ENCODE results near the gene DLGAP4. TPM values are rescaled to one million over a fixed set of nuclear protein-coding genes. Genes with fewer than 3 reads are reported as not detected.

DLGAP4 gene
- total RNA-seq, 4 donors from 2014 or later: 33.5 to 159 (median 56.6) TPM

DNA sequence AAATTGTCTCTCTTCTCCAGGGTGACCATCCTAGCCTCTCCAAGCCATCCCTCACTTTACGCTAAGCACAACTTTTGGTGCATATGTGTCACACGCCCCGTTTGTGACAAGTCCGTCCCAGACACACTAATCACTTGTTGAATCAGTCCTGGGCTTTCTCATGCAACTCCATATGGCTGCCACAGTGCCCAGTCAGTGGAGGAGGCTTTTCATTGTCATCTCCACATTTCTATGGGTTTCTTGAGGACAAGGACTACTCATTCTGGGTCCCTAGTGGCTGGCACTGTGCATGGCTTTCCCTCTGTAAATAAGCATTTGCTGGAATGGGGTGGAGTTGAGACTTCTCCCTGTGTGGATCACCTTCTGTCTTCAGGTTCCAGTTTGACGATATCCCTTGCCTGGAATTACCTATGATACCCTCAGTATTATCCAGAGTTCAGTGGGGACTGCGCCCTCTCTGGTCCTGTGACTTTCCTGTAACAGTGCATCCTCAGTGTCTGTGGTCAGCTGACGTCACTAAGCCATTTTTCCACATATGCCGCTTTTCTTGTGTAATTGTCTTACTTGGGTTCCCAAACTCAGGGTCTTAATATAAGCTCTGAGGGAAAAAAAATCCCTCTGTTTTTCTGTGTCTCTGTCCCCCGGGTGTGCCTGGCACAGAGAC is 175.4 kb downstream of the DLGAP4 start:
- Histone ChIP-seq H3K36me3 (no peaks in the 10 kb centered on the region), H3K4me3 (no peak overlapping the region), H3K27ac (peak overlapping the region in 1 of 4 donors; percentile 27), H3K9me3 (no peaks in the 10 kb centered on the region), H3K4me1 (peaks cover 13 to 41% (median 27%) of the 10 kb centered on the region in 4 donors), H3K27me3 (no peaks in the 10 kb centered on the region)
- intact Hi-C loops (cut with DNase I; ENCODE audit: low total_unique reads): no loop called here
- 82% methylated on average over 5 to 9 of the region's 9 CpGs for WGBS, 2 donors (ENCODE audit: low coverage in 1 of 2)
- in situ Hi-C loops (cut with MboI; ENCODE audit: low pct_ligation_motif_present in 1 of 4, low pct_unique_long_range_greater_than_20kb in 1 of 4, low sequenced_read_pairs in 3 of 4): no loop called here
- DNase-seq: no peak
- TF ChIP-seq, protein P1, sequence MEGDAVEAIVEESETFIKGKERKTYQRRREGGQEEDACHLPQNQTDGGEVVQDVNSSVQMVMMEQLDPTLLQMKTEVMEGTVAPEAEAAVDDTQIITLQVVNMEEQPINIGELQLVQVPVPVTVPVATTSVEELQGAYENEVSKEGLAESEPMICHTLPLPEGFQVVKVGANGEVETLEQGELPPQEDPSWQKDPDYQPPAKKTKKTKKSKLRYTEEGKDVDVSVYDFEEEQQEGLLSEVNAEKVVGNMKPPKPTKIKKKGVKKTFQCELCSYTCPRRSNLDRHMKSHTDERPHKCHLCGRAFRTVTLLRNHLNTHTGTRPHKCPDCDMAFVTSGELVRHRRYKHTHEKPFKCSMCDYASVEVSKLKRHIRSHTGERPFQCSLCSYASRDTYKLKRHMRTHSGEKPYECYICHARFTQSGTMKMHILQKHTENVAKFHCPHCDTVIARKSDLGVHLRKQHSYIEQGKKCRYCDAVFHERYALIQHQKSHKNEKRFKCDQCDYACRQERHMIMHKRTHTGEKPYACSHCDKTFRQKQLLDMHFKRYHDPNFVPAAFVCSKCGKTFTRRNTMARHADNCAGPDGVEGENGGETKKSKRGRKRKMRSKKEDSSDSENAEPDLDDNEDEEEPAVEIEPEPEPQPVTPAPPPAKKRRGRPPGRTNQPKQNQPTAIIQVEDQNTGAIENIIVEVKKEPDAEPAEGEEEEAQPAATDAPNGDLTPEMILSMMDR (IDR thresholded peaks at IDR 0.05): no peak
- TF ChIP-seq POLR2A (IDR thresholded peaks at IDR 0.05) (no peak), POLR2AphosphoS5 (IDR thresholded peaks at IDR 0.05) (no peak), EP300 (IDR thresholded peaks at IDR 0.05; ENCODE audit: low read depth) (no peak)

DNA sequence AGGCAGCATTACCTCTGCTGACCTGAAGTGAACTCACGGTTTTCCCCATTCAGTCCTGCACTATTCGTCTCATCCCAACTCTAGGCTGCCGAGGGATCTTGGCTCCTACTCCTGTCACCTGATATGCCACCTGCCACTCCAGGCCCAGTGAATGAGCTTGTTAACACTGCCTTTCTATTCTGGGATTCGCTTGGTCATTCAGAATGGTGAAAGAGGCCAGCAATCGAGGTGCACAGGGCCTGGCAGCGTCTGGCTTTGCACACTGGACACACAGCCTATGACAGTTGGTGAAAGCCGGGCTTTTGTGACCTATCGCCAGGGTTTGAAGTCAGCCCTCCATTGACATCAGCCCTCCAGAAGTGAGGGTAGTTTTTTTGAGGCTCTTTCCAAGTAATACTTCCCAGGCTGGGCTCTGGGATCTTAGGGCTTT is 175.9 kb downstream of the DLGAP4 start:
- Histone ChIP-seq H3K4me1 (peaks cover 13 to 41% (median 27%) of the 10 kb centered on the region in 4 donors), H3K36me3 (no peaks in the 10 kb centered on the region), H3K27me3 (no peaks in the 10 kb centered on the region), H3K27ac (peak overlapping the region in 1 of 4 donors; percentile 27), H3K4me3 (no peak overlapping the region), H3K9me3 (no peaks in the 10 kb centered on the region)
- no peak for DNase-seq
- intact Hi-C loops (cut with DNase I; ENCODE audit: low total_unique reads) (no loop called here), in situ Hi-C loops (cut with MboI; ENCODE audit: low pct_ligation_motif_present in 1 of 4, low pct_unique_long_range_greater_than_20kb in 1 of 4, low sequenced_read_pairs in 3 of 4) (no loop called here)
- TF ChIP-seq POLR2AphosphoS5 (IDR thresholded peaks at IDR 0.05) (no peak), POLR2A (IDR thresholded peaks at IDR 0.05) (no peak), EP300 (IDR thresholded peaks at IDR 0.05; ENCODE audit: low read depth) (no peak)
- TF ChIP-seq, protein P1 (IDR thresholded peaks at IDR 0.05): no peak
- 67% methylated on average over 8 of the region's 8 CpGs; no CpG with 5 or more reads in 1 of the 2 donors for WGBS, 2 donors (ENCODE audit: low coverage in 1 of 2)

DNA sequence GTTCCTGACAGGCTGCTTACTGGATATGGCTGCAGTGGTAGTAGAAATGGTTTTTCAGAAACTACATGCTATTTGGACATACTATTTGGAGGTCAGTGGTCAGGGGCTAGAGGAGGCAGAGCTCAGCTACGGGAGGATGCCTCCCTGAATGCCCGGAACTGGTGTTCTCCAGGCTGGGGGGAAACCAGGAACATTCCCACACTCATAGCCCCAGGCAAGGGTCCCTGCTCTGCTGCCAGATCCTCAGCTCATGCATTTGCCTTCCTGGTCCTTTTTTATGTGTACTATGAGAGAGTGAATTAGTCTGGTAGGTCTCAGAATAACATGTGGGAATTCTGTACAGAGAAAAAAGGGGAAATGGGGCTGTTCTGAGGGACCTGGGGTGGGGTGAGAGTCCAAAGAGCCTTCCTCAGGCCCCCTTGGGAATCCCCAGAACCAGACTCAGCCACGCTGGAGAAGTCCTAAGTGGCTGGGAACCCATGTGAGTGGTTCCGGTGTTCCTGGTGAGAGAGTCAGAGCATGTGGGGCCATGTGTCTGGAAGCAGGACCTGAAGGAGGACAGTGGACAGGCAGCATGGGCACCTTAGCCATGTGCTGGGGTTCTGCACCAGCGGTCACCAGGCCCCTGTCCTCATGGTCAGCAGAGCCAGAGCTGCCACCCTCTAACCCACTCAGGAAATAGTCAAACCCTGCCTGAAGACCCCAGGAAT is 177.2 kb downstream of the DLGAP4 start:
- TF ChIP-seq EP300 (IDR thresholded peaks at IDR 0.05; ENCODE audit: low read depth) (no peak), POLR2AphosphoS5 (IDR thresholded peaks at IDR 0.05) (no peak), POLR2A (IDR thresholded peaks at IDR 0.05) (no peak)
- TF ChIP-seq, protein P1 (IDR thresholded peaks at IDR 0.05): no peak
- Histone ChIP-seq H3K27me3 (no peaks in the 10 kb centered on the region), H3K36me3 (no peaks in the 10 kb centered on the region), H3K27ac (peak overlapping the region in 2 of 4 donors; percentile 18 to 22), H3K4me3 (no peak overlapping the region), H3K9me3 (no peaks in the 10 kb centered on the region), H3K4me1 (peaks cover 13 to 41% (median 27%) of the 10 kb centered on the region in 4 donors)
- in situ Hi-C loops (cut with MboI; ENCODE audit: low pct_ligation_motif_present in 1 of 4, low pct_unique_long_range_greater_than_20kb in 1 of 4, low sequenced_read_pairs in 3 of 4): no loop called here
- DNase-seq: no peak
- whole genome bisulfite sequencing, 2 donors (ENCODE audit: low coverage in 1 of 2): 78% methylated on average over 5 of the region's 5 CpGs; no CpG with 5 or more reads in 1 of the 2 donors
- intact Hi-C loops (cut with DNase I; ENCODE audit: low total_unique reads): no loop called here
